Adipocyte (in vitro differentiated cells): Measurements from ENCODE around the gene ITFG2.

Experiments
- DNase-seq: peaks from one replicate; pipeline ENCODE4 v3.0.0-alpha.2; 2015; ENCODE audit warnings: low read depth
- H3K27me3 ChIP-seq: replicated peaks from 2 replicates; pipeline ENCODE4 v1.7.0; 2013; ENCODE audit warnings: mild to moderate bottlenecking, low read length, moderate library complexity; ENCODE audit not compliant: control insufficient read depth, insufficient read depth
- H3K36me3 ChIP-seq: 2 replicates; pipeline ENCODE4 v1.7.0; 2013; ENCODE audit warnings: low read length, mild to moderate bottlenecking, moderate library complexity; ENCODE audit not compliant: control insufficient read depth, insufficient read depth, severe bottlenecking
- H3K4me1 ChIP-seq: 2 replicates; pipeline ENCODE4 v1.7.0; 2013; ENCODE audit warnings: mild to moderate bottlenecking, low read length, moderate library complexity; ENCODE audit not compliant: control insufficient read depth, insufficient read depth
- H3K4me3 ChIP-seq: 2 replicates; pipeline ENCODE4 v1.7.0; 2013; ENCODE audit warnings: mild to moderate bottlenecking, low read length, moderate library complexity
- H3K9ac ChIP-seq: 2 replicates; pipeline ENCODE4 v1.7.0; 2013; ENCODE audit warnings: mild to moderate bottlenecking, low read length, moderate library complexity
- H3K9me3 ChIP-seq: 2 replicates; pipeline ENCODE4 v1.7.0; 2013; ENCODE audit warnings: mild to moderate bottlenecking, low read length, moderate library complexity; ENCODE audit not compliant: control insufficient read depth

ITFG2 gene

GRCh38 chr12:2776129-2776806 lies 36.2 kb upstream of the ITFG2 start:
- Histone ChIP-seq H3K9me3 (no peaks in the 10 kb centered on the region), H3K4me1 (no peaks in the 10 kb centered on the region), H3K27me3 (peaks cover 55% of the 10 kb centered on the region), H3K9ac (no peak overlapping the region), H3K4me3 (no peak overlapping the region), H3K36me3 (no peaks in the 10 kb centered on the region)
- no peak for DNase-seq

DNA sequence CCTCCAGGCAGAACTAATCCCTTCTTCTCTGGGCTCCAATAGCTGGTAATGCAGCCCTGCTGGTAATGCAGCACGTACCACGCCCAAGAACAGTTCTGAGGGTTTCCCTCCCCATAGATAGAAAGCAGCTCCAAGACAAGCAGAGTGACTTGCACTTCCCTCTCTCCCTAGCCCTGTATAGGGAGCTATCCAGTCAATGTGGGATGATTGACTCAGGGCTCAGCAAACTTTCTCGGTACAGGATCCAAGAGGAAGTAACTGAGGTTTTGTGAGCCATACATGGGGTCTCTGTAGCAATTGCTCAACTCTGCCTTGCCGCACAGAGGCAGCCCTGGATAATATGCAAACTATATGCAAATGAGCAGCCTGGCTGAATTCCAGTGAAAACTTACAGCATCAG lies 33.2 kb upstream of the ITFG2 start:
- H3K9me3 ChIP-seq = no peaks in the 10 kb centered on the region
- H3K36me3 ChIP-seq = no peaks in the 10 kb centered on the region
- no peak overlapping the region for H3K4me3 ChIP-seq
- no peak overlapping the region for H3K9ac ChIP-seq
- peaks cover 58% of the 10 kb centered on the region for H3K27me3 ChIP-seq
- no peak for DNase-seq
- peaks cover 4% of the 10 kb centered on the region for H3K4me1 ChIP-seq

GRCh38 chr12:2783936-2784600 lies 28.4 kb upstream of the ITFG2 start:
- Histone ChIP-seq H3K4me1 (peaks cover 4% of the 10 kb centered on the region), H3K27me3 (peaks cover 22% of the 10 kb centered on the region), H3K36me3 (no peaks in the 10 kb centered on the region), H3K4me3 (peak overlapping the region; percentile 73), H3K9me3 (no peaks in the 10 kb centered on the region), H3K9ac (no peak overlapping the region)
- peak; percentile 77 for DNase-seq

DNA sequence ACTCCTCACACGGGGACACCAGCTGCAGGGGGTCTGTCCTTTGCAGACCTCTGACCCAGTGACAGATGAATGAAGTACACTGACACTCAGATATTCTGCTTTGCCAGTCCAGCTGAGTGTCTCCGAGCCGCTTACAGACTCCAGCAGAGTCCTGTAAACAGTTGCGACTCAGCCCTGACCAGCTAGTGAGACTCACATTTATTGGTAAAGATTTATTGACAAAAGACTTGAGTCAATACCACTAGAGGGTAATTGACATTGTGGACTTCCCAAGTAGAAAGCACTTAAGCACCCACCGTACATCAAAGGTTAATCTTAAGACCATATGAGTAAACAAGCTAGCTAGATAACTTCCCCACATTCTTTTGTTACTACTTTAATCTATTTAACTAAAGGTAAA lies 27.5 kb upstream of the ITFG2 start:
- Histone ChIP-seq H3K4me1 (peaks cover 4% of the 10 kb centered on the region), H3K9ac (no peak overlapping the region), H3K36me3 (no peaks in the 10 kb centered on the region), H3K4me3 (no peak overlapping the region), H3K27me3 (peaks cover 22% of the 10 kb centered on the region), H3K9me3 (no peaks in the 10 kb centered on the region)
- no peak for DNase-seq

DNA sequence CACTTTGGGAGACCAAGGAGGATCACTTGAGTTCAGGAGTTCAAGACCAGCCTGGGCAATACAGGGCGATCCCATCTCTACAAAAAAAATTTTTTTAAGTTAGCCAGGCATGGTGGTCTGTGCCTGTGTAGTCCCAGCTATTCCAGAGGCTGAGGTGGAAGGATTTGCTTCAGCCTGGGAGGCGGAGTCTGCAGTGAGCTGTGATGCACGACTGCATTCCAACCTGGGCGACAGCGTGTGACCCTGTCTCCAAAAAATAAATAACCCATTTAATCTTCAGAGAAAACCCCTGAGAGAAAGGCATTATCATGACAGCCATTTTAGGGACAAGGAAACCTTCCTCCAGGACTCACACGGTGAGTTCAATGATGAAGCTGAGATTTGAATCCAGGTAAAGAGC lies 21.4 kb upstream of the ITFG2 start:
- no peak for DNase-seq
- Histone ChIP-seq H3K36me3 (no peaks in the 10 kb centered on the region), H3K4me3 (no peak overlapping the region), H3K9me3 (no peaks in the 10 kb centered on the region), H3K4me1 (peaks cover 2% of the 10 kb centered on the region), H3K27me3 (no peaks in the 10 kb centered on the region), H3K9ac (no peak overlapping the region)

DNA sequence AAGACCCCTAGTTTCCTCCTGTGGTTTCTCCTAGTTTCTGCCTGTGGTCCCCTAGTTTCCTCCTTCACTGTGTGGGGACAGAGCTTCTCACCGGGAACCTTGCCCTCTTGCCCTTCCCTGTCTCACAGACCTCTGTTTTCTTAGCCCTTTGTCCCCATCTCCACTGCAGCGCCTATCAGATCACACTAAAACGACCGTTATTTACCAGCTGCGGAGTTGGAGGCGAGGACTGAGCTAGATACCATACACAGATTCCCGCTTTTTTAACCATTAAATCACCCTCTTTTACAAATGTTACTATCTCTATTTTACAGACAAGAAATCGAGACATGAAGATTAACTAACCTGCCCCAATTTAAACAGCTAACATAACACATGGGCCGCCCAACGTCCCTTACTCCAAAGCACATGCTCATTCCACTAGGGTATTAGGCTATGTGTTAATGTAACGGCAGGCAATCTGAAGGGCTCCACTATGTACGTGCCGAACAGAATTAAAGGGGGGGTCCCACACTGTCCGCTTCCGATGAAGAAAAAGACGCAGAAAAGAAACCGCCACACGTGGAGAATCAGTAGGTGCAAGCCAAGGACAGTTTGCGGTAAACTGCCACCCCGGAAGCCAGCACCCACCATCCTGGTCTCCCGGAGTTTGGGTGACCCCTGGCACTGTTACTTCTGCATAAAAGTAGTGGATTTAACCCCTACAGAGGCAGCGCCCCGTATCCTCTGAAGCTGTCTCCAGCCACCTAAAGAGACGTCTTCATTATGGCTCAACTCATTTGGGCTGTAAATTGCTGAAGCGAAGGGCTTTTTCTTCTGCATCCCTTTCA lies 19.6 kb upstream of the ITFG2 start:
- Histone ChIP-seq H3K9ac (no peak overlapping the region), H3K36me3 (peaks cover 6% of the 10 kb centered on the region)
- no peak for DNase-seq

DNA sequence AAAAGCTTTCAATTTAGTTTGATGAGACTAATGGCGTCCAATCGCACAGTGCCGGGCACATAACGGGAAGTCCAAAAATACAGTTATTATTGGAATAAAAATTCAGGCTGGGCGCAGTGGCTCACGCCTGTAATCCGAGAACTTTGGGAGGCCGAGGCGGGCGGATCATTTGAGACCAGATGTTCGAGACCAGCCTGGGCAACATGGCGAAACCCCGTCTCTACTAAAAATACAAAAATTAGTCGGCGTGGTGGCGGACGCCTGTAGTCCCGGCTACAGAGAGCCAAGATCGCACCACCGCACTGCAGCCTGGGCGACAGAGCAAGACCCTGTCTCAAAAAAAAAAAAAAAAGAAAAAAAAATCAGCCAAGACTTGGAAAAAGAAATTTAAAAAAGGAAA lies 18.9 kb upstream of the ITFG2 start:
- Histone ChIP-seq H3K36me3 (peaks cover 13% of the 10 kb centered on the region), H3K4me1 (peaks cover 10% of the 10 kb centered on the region), H3K4me3 (no peak overlapping the region), H3K9ac (no peak overlapping the region), H3K27me3 (no peaks in the 10 kb centered on the region), H3K9me3 (no peaks in the 10 kb centered on the region)
- DNase-seq = no peak

More for the DNA sequence above, 19.6 kb upstream of the ITFG2 start:
- H3K4me3 ChIP-seq = no peak overlapping the region
- H3K9me3 ChIP-seq = no peaks in the 10 kb centered on the region
- H3K4me1 ChIP-seq = peaks cover 10% of the 10 kb centered on the region
- no peaks in the 10 kb centered on the region for H3K27me3 ChIP-seq

DNA sequence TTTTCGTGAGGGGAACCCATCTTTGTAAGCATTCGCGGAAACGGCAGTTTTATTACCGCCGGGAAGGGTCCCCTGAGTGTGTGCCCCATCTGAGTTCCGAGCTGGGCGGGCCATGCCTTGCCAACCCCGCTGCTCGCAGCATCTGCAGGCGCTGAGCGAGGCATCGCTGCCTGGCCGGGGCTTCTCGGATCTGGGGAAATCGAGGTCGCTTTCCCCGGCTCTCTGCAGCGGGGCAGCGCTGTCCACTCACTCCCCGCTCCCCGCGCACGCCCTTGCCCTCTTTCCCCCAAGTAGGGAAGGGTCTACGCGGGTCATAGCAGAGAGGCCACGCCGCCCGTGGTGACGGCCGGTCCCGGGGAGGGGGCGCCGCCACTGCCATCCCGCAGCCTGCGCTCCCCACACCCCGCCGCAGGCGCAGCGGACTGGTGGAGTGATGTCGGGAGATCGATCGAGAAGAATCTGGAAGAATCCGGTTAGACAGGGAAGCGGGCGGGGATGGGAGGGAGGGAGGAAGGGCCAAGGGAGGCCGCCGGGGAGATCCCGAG lies 18.2 kb upstream of the ITFG2 start:
- no peaks in the 10 kb centered on the region for H3K27me3 ChIP-seq
- peak overlapping the region; percentile 67 for H3K9ac ChIP-seq
- DNase-seq = no peak
- H3K36me3 ChIP-seq = peaks cover 20% of the 10 kb centered on the region
- H3K4me3 ChIP-seq = peak overlapping the region; percentile 90
- peaks cover 10% of the 10 kb centered on the region for H3K4me1 ChIP-seq
- H3K9me3 ChIP-seq = no peaks in the 10 kb centered on the region

GRCh38 chr12:2794736-2795289 lies 17.7 kb upstream of the ITFG2 start, which contains the start of gene FKBP4:
Gene FKBP4, plus strand, starts transcription at chr12:2794970. Its CDS starts 170 bp downstream, at chr12:2795140.
- Histone ChIP-seq H3K27me3 (no peaks in the 10 kb centered on the region), H3K36me3 (peaks cover 25% of the 10 kb centered on the region), H3K4me3 (peak within 1 kb of the TSS; percentile 90), H3K9ac (peak within 1 kb of the TSS; percentile 88), H3K4me1 (peaks cover 10% of the 10 kb centered on the region), H3K9me3 (no peaks in the 10 kb centered on the region)
- DNase-seq = peak; percentile 96

DNA sequence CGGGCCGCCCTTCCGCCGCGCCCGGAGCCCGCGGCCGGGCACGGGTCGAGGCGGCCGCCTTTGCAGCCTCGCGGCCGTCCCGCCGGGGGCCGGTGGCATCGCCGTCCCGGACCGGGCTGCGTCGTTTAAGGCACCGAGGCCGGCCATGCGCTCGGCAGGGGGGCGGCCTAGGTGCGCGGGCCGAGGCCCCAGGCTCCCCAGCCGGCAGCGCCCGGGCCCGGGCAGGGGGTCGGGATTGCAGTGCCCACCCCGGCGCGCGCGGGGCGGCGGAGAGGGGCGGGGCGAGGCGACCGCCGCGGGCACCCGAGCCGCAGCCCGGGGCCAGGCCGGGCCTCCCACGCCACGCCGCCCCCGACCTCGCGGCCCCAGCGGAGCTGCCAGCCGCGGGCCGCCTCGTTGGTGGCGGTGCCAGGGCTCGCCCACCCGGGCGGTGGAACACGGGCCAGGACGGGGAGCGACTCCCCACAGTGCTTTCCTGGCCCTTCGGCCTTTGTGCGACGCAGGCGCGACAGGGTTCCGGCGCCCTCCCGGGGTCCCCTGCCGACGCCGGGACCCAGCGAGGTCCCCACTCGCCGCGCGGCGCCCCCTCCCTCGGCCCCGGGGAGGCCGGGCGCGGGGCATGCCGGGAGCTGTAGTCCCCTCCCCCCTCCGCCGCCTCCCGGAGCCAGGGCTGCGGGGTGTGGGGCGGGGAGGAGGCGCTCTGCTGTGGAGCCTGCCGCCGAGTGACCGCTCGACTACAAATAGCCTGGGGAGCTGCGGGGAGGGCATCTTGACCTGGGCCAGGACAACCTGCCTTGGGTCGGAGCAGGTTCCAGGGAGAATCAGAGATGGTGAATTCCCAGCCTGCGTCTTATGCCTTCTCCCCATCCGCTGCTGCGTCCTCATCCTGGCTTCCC lies 16.9 kb upstream of the ITFG2 start:
- Histone ChIP-seq H3K36me3 (peaks cover 33% of the 10 kb centered on the region), H3K4me3 (peak overlapping the region; percentile 90), H3K9ac (peak overlapping the region; percentile 88), H3K4me1 (peaks cover 10% of the 10 kb centered on the region), H3K27me3 (no peaks in the 10 kb centered on the region), H3K9me3 (no peaks in the 10 kb centered on the region)
- peak; percentile 91 for DNase-seq
